Central memory CD4-positive, alpha-beta T cell (primary cell): ENCODE data around the gene GATAD1.
"Not testable (repeated sequence)": the region's sequence is repeated elsewhere in the genome, so short reads cannot be mapped to it uniquely, and the experiment has no call there.

ENCODE experiments used
- DNase-seq: peaks from one replicate; pipeline ENCODE4 v3.0.0; 2022
- total RNA-seq, 3 experiments: gene quantifications; one replicate each; lab custom pipeline; 2026; lab: John Stamatoyannopoulos, UW

The GATAD1 gene
- total RNA-seq, result 23.0 to 42.4 (median 35.5) reads per million in 3 experiments

- peak; percentile 83 for DNase-seq
Observed at GRCh38 chr7:92447345-92448204, at the start of gene GATAD1. Gene GATAD1 (plus strand): TSS chr7:92447482. CDS start chr7:92447730, 248 bp downstream.

GRCh38 chr7:92397542-92397941 lies 49.7 kb upstream of the GATAD1 start:
- no peak for DNase-seq

- no peak for DNase-seq
Observed at GRCh38 chr7:92400013-92400412, 47.3 kb upstream of the GATAD1 start.

- DNase-seq, result no peak
Observed at GRCh38 chr7:92402920-92403759, 44.1 kb upstream of the GATAD1 start.

- no peak for DNase-seq
Observed at GRCh38 chr7:92403760-92404074, 43.6 kb upstream of the GATAD1 start.

- peak; percentile 14 for DNase-seq
Observed at GRCh38 chr7:92404170-92404614, 43.1 kb upstream of the GATAD1 start.

- DNase-seq, result no peak
Observed at GRCh38 chr7:92409357-92409756, 37.9 kb upstream of the GATAD1 start.

GRCh38 chr7:92410162-92410561 lies 37.1 kb upstream of the GATAD1 start:
- DNase-seq, result not testable (repeated sequence)

GRCh38 chr7:92412745-92413144 lies 34.5 kb upstream of the GATAD1 start:
- DNase-seq, result no peak

GRCh38 chr7:92413550-92413949 lies 33.7 kb upstream of the GATAD1 start:
- DNase-seq, result no peak

- no peak for DNase-seq
Observed at GRCh38 chr7:92415225-92415624, 32.1 kb upstream of the GATAD1 start.

GRCh38 chr7:92417913-92418312 lies 29.4 kb upstream of the GATAD1 start:
- DNase-seq, result no peak

- no peak for DNase-seq
Observed at GRCh38 chr7:92421676-92422435, 25.4 kb upstream of the GATAD1 start.

GRCh38 chr7:92422926-92423325 lies 24.4 kb upstream of the GATAD1 start:
- DNase-seq, result no peak

- DNase-seq, result no peak
Observed at GRCh38 chr7:92423710-92424131, 23.6 kb upstream of the GATAD1 start.

- DNase-seq, result no peak
Observed at GRCh38 chr7:92425311-92425947, 21.9 kb upstream of the GATAD1 start.

GRCh38 chr7:92427193-92427592 lies 20.1 kb upstream of the GATAD1 start:
- no peak for DNase-seq

- DNase-seq, result no peak
Observed at GRCh38 chr7:92432299-92432946, 14.9 kb upstream of the GATAD1 start.

GRCh38 chr7:92433019-92433418 lies 14.3 kb upstream of the GATAD1 start:
- no peak for DNase-seq

- DNase-seq, result no peak
Observed at GRCh38 chr7:92435542-92435941, 11.7 kb upstream of the GATAD1 start.

- DNase-seq, result no peak
Observed at GRCh38 chr7:92436612-92437445, 10.5 kb upstream of the GATAD1 start.
